Chondrocyte (in vitro differentiated cells): ENCODE data around the gene GPR26. TPM values are rescaled to one million over a fixed set of nuclear protein-coding genes. Genes with fewer than 3 reads are reported as not detected.
A peak's percentile ranks its signal among the peaks of the same experiment; 100 is the strongest.

Experiments
- DNase-seq: peaks from one replicate; pipeline ENCODE4 v3.0.0; 2021; ENCODE audit warnings: mixed read lengths, low spot score
- H3K27ac Mint-ChIP-seq: one replicate; pipeline ENCODE4 v1.8.0; 2021; ENCODE audit warnings: mild to moderate bottlenecking, moderate library complexity, mixed read lengths; ENCODE audit not compliant: unreplicated experiment
- H3K27me3 Mint-ChIP-seq: 2 replicates; pipeline ENCODE4 v1.8.0; 2021; ENCODE audit warnings: low read depth, mixed read lengths
- H3K36me3 Mint-ChIP-seq: 2 replicates; pipeline ENCODE4 v1.8.0; 2021; ENCODE audit warnings: low read depth, mixed read lengths
- H3K4me1 Mint-ChIP-seq: 2 replicates; pipeline ENCODE4 v1.8.0; 2021; ENCODE audit warnings: low read depth, mild to moderate bottlenecking, mixed read lengths
- H3K4me3 Mint-ChIP-seq: one replicate; pipeline ENCODE4 v1.8.0; 2021; ENCODE audit warnings: mild to moderate bottlenecking, moderate library complexity, mixed read lengths; ENCODE audit not compliant: unreplicated experiment
- H3K9me3 Mint-ChIP-seq: 2 replicates; pipeline ENCODE4 v1.8.0; 2021; ENCODE audit warnings: low read depth, mixed read lengths
- CTCF ChIP-seq: fragments of 200-600 bp; sonication (generic); IDR thresholded peaks from 2 replicates; pipeline ENCODE4 v1.5.0; 2021; ENCODE audit warnings: antibody characterized with exemption, mild to moderate bottlenecking, moderate library complexity
- total RNA-seq: library from RNA; stranded (reverse); gene quantifications from 3 replicates; pipeline ENCODE4 v1.2.1, GENCODE V29; 2021

GPR26 gene
- total RNA-seq, 1 donor from 2014 or later = not detected

- no peak for DNase-seq
- Mint-ChIP-seq H3K36me3 (no peaks in the 10 kb centered on the region), H3K27me3 (no peaks in the 10 kb centered on the region), H3K9me3 (no peaks in the 10 kb centered on the region), H3K4me3 (no peak overlapping the region), H3K4me1 (no peaks in the 10 kb centered on the region), H3K27ac (no peak overlapping the region)
- no peak for TF ChIP-seq CTCF
Measured at GRCh38 chr10:123655751-123656150, 10.4 kb upstream of the GPR26 start.

- H3K4me1 Mint-ChIP-seq = no peaks in the 10 kb centered on the region
- H3K27ac Mint-ChIP-seq = no peak overlapping the region
- H3K27me3 Mint-ChIP-seq = peaks cover 39% of the 10 kb centered on the region
- no peak for TF ChIP-seq CTCF
- H3K9me3 Mint-ChIP-seq = peaks cover 3% of the 10 kb centered on the region
- no peak overlapping the region for H3K4me3 Mint-ChIP-seq
- no peaks in the 10 kb centered on the region for H3K36me3 Mint-ChIP-seq
- DNase-seq = no peak
Measured at GRCh38 chr10:123663522-123663921, 2.6 kb upstream of the GPR26 start.

- peak; percentile 81 for DNase-seq
- Mint-ChIP-seq H3K4me1 (no peaks in the 10 kb centered on the region), H3K36me3 (no peaks in the 10 kb centered on the region), H3K9me3 (peaks cover 3% of the 10 kb centered on the region), H3K27ac (no peak overlapping the region), H3K4me3 (no peak overlapping the region), H3K27me3 (peaks cover 48% of the 10 kb centered on the region)
- TF ChIP-seq CTCF = no peak
Measured at GRCh38 chr10:123665491-123666286, 466 bp upstream of the GPR26 start.

GRCh38 chr10:123669886-123670285, 3.7 kb downstream of the GPR26 start:
- H3K27me3 Mint-ChIP-seq = peaks cover 42% of the 10 kb centered on the region
- no peaks in the 10 kb centered on the region for H3K9me3 Mint-ChIP-seq
- DNase-seq = no peak
- no peak overlapping the region for H3K4me3 Mint-ChIP-seq
- no peaks in the 10 kb centered on the region for H3K36me3 Mint-ChIP-seq
- H3K27ac Mint-ChIP-seq = no peak overlapping the region
- no peak for TF ChIP-seq CTCF
- H3K4me1 Mint-ChIP-seq = no peaks in the 10 kb centered on the region

GRCh38 chr10:123673198-123673597, 7.0 kb downstream of the GPR26 start:
- TF ChIP-seq CTCF = no peak
- Mint-ChIP-seq H3K36me3 (no peaks in the 10 kb centered on the region), H3K4me3 (no peak overlapping the region), H3K9me3 (no peaks in the 10 kb centered on the region), H3K27me3 (peaks cover 19% of the 10 kb centered on the region), H3K27ac (no peak overlapping the region), H3K4me1 (no peaks in the 10 kb centered on the region)
- no peak for DNase-seq
